Adrenal gland (tissue), 12 donors: ENCODE measurements around the gene ZP4. TPM values are rescaled to one million over a fixed set of nuclear protein-coding genes. Genes with fewer than 3 reads are reported as not detected.
"Not testable (repeated sequence)": the region's sequence is repeated elsewhere in the genome, so short reads cannot be mapped to it uniquely, and the experiment has no call there.

ENCODE experiments used
- DNase-seq, 7 donors: peaks; one replicate each; pipeline ENCODE4 v3.0.0-alpha.2; 2019 to 2020
- H3K27ac ChIP-seq, 5 donors: fragments of 200-600 bp; sonication (generic) in 4 of 5; 1 replicate in 3 of 5; 2 replicates in 2 of 5; pipeline versions ENCODE4 v1.5.1 to v1.8.0; 2016 to 2020; ENCODE audit warnings: mild to moderate bottlenecking in 1 of 5
- H3K27me3 ChIP-seq: fragments of 200-600 bp; 2 replicates; pipeline ENCODE4 v1.8.0; 2021
- H3K36me3 ChIP-seq, 2 donors: fragments of 200-600 bp; replicated peaks in 1 of 2; 1 replicate in 1 of 2; 2 replicates in 1 of 2; pipeline versions ENCODE4 v1.5.1 to v1.8.0; 2018 to 2022
- H3K4me1 ChIP-seq, 2 donors: fragments of 200-600 bp; replicated peaks in 1 of 2; 1 replicate in 1 of 2; 2 replicates in 1 of 2; pipeline versions ENCODE4 v1.5.1 to v1.8.0; 2018 to 2021
- H3K4me3 ChIP-seq, 4 donors: fragments of 200-600 bp; sonication (generic) in 3 of 4; one replicate each; pipeline ENCODE4 v1.5.1; 2016 to 2018
- H3K9me3 ChIP-seq, 3 donors: fragments of 200-600 bp; sonication (generic) in 1 of 3; replicated peaks in 1 of 3; 1 replicate in 2 of 3; 2 replicates in 1 of 3; pipeline versions ENCODE4 v1.5.1 to v1.8.0; 2016 to 2021
- POLR2A ChIP-seq, 2 donors: fragments of 450-650 bp; IDR thresholded peaks; one replicate each; pipeline ENCODE4 v1.6.1; 2017; ENCODE audit warnings: antibody characterized with exemption in 2 of 2, mild to moderate bottlenecking in 2 of 2, moderate library complexity in 1 of 2
- WGBS, 4 donors: extraction: QIAGEN DNeasy Blood & Tissue Kit in 2 of 4; methylation state at CpG; one replicate each; pipeline versions ENCODE4 v1.1.5 to v1.1.7; 2013 to 2017; 5-methylcytosine and 5-hydroxymethylcytosine counted together
- intact Hi-C, 2 donors: fragments of 100-400 bp; cut with DNase I; formaldehyde crosslinking; loops; one replicate each; pipeline versions ENCODE4 v1.14.1 to v1.15.0; 2022 to 2023
- polyA plus RNA-seq, 3 donors: library from polyadenylated mRNA; stranded (reverse); fragments of 200-250 nt in 2 of 3; fragments of 350-450 nt in 1 of 3; fragmentation: Illumina TruSeq in 1 of 3; extraction: RNeasy Lipid Tissue Mini Kit (QIAGEN cat#74804) in 1 of 3; gene quantifications; one replicate each; pipeline ENCODE4 v1.2.3, GENCODE V29; 2013 to 2014
- total RNA-seq, 9 donors: library from RNA; depleted of rRNA in 4 of 9; stranded (reverse); fragments of >200 nt in 4 of 9; fragments of 120-200 nt in 1 of 9; fragmentation: NEBNext Ultra II Directional in 1 of 9; extraction: Animal tissue kit (Norgen Biotek cat#: 25700) in 1 of 9; gene quantifications; one replicate each; pipeline versions ENCODE4 v1.1.0 to v1.2.4, GENCODE V29; 2013 to 2023
- TF ChIP-seq, protein P1 (sequence below), 6 experiments: fragments of 450-650 bp in 4 of 6; fragments of 200-600 bp in 2 of 6; sonication (generic) in 1 of 6; IDR thresholded peaks; 1 replicate in 5 of 6; 2 replicates in 1 of 6; pipeline versions ENCODE4 v1.5.1 to v1.8.0; 2016 to 2021; ENCODE audit warnings: antibody characterized with exemption in 6 of 6, mild to moderate bottlenecking in 2 of 6, moderate library complexity in 1 of 6
- donor health status: healthy with polysubstance abuse.
- donor health status: Bipolar disorder and iron deficiency.
- donor health status: DM: yes; HTN: yes; CAD: no.
- donor health status: DM: no; HTN: no; CAD: no.
- donor health status: DM: no; HTN: no; CAD: no.
- donor health status: DM: yes; HTN: yes; CAD: no.

The ZP4 gene
- total and polyA plus RNA-seq, 12 donors, result not detected

DNA sequence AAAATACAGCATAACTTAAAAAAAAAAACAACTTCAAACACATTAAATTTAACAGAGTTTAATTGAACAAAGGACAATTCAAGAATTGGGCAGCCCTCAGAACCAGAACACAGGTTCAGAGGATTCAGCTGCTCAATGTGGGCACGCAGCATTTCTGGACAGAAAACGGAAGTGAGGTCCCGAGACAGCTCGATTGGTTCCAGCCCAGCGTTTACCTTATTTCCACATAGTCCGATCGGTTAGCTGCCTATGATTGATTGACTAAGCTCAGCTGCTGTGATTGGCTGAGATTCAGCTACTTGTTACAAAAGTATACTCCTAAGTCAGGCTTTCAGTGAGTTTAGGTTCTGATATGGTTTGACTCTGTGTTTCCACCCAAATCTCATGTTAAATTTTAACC, 33.3 kb downstream of the ZP4 start:
- H3K4me3 ChIP-seq, result no peak overlapping the region
- no peak for DNase-seq
- TF ChIP-seq, protein P1, sequence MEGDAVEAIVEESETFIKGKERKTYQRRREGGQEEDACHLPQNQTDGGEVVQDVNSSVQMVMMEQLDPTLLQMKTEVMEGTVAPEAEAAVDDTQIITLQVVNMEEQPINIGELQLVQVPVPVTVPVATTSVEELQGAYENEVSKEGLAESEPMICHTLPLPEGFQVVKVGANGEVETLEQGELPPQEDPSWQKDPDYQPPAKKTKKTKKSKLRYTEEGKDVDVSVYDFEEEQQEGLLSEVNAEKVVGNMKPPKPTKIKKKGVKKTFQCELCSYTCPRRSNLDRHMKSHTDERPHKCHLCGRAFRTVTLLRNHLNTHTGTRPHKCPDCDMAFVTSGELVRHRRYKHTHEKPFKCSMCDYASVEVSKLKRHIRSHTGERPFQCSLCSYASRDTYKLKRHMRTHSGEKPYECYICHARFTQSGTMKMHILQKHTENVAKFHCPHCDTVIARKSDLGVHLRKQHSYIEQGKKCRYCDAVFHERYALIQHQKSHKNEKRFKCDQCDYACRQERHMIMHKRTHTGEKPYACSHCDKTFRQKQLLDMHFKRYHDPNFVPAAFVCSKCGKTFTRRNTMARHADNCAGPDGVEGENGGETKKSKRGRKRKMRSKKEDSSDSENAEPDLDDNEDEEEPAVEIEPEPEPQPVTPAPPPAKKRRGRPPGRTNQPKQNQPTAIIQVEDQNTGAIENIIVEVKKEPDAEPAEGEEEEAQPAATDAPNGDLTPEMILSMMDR (IDR thresholded peaks at IDR 0.05), result no peak
- TF ChIP-seq POLR2A (IDR thresholded peaks at IDR 0.05), result no peak
- H3K27ac ChIP-seq, result no peak overlapping the region
- no peaks in the 10 kb centered on the region for H3K9me3 ChIP-seq
- H3K27me3 ChIP-seq, result no peaks in the 10 kb centered on the region
- no peaks in the 10 kb centered on the region for H3K36me3 ChIP-seq
- H3K4me1 ChIP-seq, result no peaks in the 10 kb centered on the region
- 81 to 86% (median 83%) methylated on average over 7 of the region's 7 CpGs for WGBS, 4 donors
- intact Hi-C loops, result no loop called here

DNA sequence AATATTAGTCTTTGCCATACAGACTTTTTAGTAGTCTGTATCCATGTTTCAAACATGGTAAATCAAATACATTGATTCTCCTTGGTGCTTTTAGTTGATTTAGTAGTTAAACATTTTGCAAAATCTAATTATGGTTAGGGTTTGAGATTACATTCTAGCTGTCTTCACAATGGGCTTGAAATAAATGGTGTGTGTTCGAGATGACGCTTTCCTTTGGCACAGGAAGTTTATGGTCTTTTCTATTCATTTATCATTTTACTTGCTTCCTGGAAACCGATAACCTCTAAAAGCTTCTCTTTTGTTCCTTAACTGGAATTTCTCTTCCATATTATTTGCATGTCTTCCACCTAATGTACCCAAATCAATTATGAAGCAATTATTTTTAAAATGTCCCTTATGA, 38.4 kb downstream of the ZP4 start:
- Histone ChIP-seq H3K4me3 (no peak overlapping the region), H3K27ac (no peak overlapping the region), H3K4me1 (no peaks in the 10 kb centered on the region), H3K27me3 (no peaks in the 10 kb centered on the region), H3K9me3 (no peaks in the 10 kb centered on the region), H3K36me3 (no peaks in the 10 kb centered on the region)
- TF ChIP-seq, protein P1 (IDR thresholded peaks at IDR 0.05), result no peak
- no peak for TF ChIP-seq POLR2A (IDR thresholded peaks at IDR 0.05)
- DNase-seq, result no peak
- intact Hi-C loops, result no loop called here
- 51 to 53% (median 53%) methylated on average over 3 of the region's 3 CpGs for WGBS, 4 donors

DNA sequence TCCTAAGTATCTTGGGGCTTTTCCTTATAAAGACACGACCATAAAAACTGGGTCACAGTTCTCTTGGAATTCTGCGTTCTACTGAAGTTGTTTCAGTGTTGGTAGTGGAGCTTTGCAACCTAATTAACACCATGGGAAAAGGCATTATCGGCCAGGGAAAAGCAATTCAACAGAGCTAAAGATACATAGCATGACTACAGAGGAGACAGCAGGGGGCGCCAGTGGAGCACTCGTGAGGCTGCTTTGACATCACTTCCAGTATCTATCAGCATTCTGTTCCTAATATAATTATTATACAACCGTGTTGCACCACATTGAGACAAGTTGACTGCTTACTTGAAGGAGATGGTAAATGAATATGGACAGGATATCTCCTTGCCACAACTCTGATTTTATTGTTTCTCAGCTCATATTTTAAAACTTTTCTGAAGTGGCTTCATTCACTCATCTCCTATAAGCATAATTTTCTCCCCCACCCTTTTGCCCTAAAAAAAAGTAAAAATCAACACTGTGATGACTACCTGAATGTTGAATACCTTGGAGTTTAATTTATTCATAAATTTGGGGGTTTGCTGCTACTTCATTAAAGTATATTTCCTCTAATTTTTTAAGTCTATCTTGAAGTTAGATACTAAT, 39.4 kb downstream of the ZP4 start:
- Histone ChIP-seq H3K4me3 (no peak overlapping the region), H3K27ac (no peak overlapping the region), H3K9me3 (no peaks in the 10 kb centered on the region), H3K4me1 (no peaks in the 10 kb centered on the region), H3K36me3 (no peaks in the 10 kb centered on the region), H3K27me3 (no peaks in the 10 kb centered on the region)
- DNase-seq, result peak in 5 of 7 donors; percentile 27 to 59 (median 55)
- WGBS, 4 donors, result 10 to 19% (median 13%) methylated on average over 6 of the region's 6 CpGs
- TF ChIP-seq, protein P1 (IDR thresholded peaks at IDR 0.05), result peak; percentile 13 to 49 (median 32)
- TF ChIP-seq POLR2A (IDR thresholded peaks at IDR 0.05), result no peak
- intact Hi-C loops, result no loop called here

DNA sequence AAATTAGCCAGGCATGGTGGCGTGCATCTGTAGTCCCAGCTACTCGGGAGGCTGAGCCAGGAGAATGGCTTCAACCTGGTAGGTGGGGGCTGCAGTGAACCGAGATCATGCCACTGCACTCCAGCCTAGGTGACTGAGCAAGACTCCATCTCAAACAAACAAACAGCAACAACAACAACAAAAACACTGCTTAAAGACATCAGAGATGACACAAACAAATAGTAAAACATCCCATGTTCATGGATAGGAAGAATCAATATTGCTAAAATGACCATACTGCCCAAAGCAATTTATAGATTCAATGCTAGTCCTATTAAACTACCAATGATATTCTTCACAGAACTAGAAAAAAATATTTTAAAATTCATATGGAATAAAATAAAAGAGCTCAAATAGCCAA, 47.2 kb downstream of the ZP4 start:
- 80 to 91% (median 87%) methylated on average over 3 of the region's 3 CpGs for WGBS, 4 donors
- H3K27me3 ChIP-seq, H3K27ac ChIP-seq, H3K4me3 ChIP-seq, intact Hi-C loops, H3K36me3 ChIP-seq, H3K9me3 ChIP-seq, DNase-seq, H3K4me1 ChIP-seq: not testable (repeated sequence)

DNA sequence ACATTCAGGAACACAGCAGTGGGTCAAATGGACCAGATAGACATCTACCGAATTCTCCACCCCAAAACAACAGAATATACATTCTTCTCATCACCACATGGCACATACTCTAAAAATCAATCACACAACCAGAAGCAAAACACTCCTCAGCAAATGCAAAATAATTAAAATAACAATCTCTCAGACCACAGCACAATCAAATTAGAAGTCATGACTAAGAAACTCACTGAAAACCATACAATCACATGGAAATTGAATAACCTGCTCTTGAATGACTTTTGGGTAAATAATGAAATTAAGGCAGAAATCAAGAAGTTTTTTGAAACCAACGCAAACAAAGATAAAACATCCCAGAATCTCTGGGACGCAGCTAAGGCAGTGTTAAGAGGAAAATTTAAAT, 49.2 kb downstream of the ZP4 start:
- H3K9me3 ChIP-seq, result no peaks in the 10 kb centered on the region
- no peak for TF ChIP-seq POLR2A (IDR thresholded peaks at IDR 0.05)
- TF ChIP-seq, protein P1 (IDR thresholded peaks at IDR 0.05), result no peak
- WGBS, 4 donors, result 54 to 80% (median 68%) methylated on average over 3 of the region's 3 CpGs
- DNase-seq, result no peak
- no peaks in the 10 kb centered on the region for H3K27me3 ChIP-seq
- no peak overlapping the region for H3K4me3 ChIP-seq
- no peak overlapping the region for H3K27ac ChIP-seq
- no peaks in the 10 kb centered on the region for H3K4me1 ChIP-seq
- H3K36me3 ChIP-seq, result no peaks in the 10 kb centered on the region
- intact Hi-C loops, result no loop called here
